CD4-positive, alpha-beta T cell treated with Interleukin-21 for 1 hour (primary cell): ENCODE measurements around the gene PATJ.

Experiments used
- DNase-seq: peaks from one replicate; pipeline ENCODE4 v3.0.0-alpha.2; 2020

Gene PATJ

GRCh38 chr1:62221171-62221570 is 478.9 kb downstream of the PATJ start:
- no peak for DNase-seq

GRCh38 chr1:62222321-62222720 is 480.0 kb downstream of the PATJ start:
- no peak for DNase-seq

GRCh38 chr1:62224182-62224581 is 481.9 kb downstream of the PATJ start:
- DNase-seq, result no peak

- DNase-seq, result no peak
Measured at GRCh38 chr1:62227496-62227895, 485.2 kb downstream of the PATJ start.
